ENCODE measurements around the gene LGALS3BP.

DNA sequence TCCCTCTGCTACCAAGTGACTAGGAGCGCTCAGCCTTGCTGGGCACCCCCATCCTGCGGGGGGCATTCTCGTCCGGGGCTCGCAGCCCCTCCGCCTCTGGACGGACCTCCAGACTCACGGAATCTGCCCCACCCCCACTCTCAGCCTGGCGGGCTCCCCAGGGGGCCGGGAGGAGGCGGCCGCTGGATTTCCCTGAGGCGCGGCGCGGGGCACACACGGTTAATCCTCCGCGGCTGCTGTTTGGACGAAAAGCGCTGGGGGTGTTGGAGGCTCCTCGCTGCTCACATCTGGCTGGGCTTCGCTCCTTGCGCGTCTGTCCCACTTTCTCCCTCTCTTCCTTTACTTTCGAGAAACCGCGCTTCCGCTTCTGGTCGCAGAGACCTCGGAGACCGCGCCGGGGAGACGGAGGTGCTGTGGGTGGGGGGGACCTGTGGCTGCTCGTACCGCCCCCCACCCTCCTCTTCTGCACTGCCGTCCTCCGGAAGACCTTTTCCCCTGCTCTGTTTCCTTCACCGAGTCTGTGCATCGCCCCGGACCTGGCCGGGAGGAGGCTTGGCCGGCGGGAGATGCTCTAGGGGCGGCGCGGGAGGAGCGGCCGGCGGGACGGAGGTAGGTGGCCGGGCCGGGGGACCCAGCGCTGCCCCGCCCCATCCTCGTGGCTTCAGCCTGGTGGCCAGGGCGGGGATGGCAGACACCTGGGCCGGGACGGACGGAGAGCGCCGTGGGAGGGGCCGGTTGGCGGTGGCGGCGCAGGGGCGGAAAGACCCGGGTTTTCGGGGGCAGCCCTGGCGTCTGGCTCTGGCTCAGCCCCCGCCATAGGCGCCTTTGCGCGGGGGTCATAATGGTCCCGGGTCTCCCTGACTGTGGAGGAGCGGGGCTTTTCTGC is 44.4 kb upstream of the LGALS3BP start, which contains the start of gene C1QTNF1:
- peak in 4 of 5 experiments; percentile 31 to 66 (median 47) for TF ChIP-seq CTCF (IDR thresholded peaks at IDR 0.05)
- peak in 1 of 2 donors; percentile 17 for TF ChIP-seq POLR2A (IDR thresholded peaks at IDR 0.05)

All from tibial nerve (tissue), 3 donors.